ENCODE data around the gene SUPT7L. TPM values are rescaled to one million over a fixed set of nuclear protein-coding genes. Genes with fewer than 3 reads are reported as not detected.

Gene SUPT7L
- total RNA-seq, 1 experiment from 2014 or later, result 25.2 TPM

GRCh38 chr2:27681841-27682240, 18.4 kb upstream of the SUPT7L start:
- no peak for TF ChIP-seq FOSL1 (IDR thresholded peaks at IDR 0.05; ENCODE audit: low read depth)
- TF ChIP-seq MAX (IDR thresholded peaks at IDR 0.05), result peak; percentile 38; the same call in 1 of the 2 replicates
- no TSS peak for BruUV-seq (replicated peaks)
- Histone ChIP-seq H3K27me3 (ENCODE audit: insufficient read depth, low read length) (no peaks in the 10 kb centered on the region), H3K9me3 (ENCODE audit: control insufficient read depth in 1 of 2, insufficient read depth in 1 of 2, low read depth in 1 of 2, low read length in 2 of 2) (no peaks in the 10 kb centered on the region), H3K9ac (ENCODE audit: low read length) (peak overlapping the region; percentile 39), H3K4me1 (ENCODE audit: control insufficient read depth in 1 of 2, insufficient read depth in 2 of 2, low read length in 2 of 2) (peaks cover 25 to 35% of the 10 kb centered on the region in 2 experiments), H2AFZ (ENCODE audit: low read depth, low read length, poor library complexity, severe bottlenecking) (no peak overlapping the region), H3K79me2 (ENCODE audit: insufficient read depth, low read length) (no peaks in the 10 kb centered on the region), H3K4me2 (ENCODE audit: low read length) (peak overlapping the region; percentile 71), H3K27ac (ENCODE audit: low read depth, low read length) (peak overlapping the region; percentile 70; the same call in 1 of the 2 replicates), H3K4me3 (replicated peaks in 1 of 2; ENCODE audit: low read depth in 1 of 2, low read length in 2 of 2) (peak overlapping the region in 1 of 2 experiments; percentile 40; a peak in 1 of 4 replicates), H3K36me3 (ENCODE audit: control insufficient read depth in 1 of 2, insufficient read depth in 2 of 2, low read length in 2 of 2) (peaks cover 14 to 16% of the 10 kb centered on the region in 2 experiments; a peak in 3 of 4 replicates), H3K9me2 (ENCODE audit: insufficient read depth) (no peaks in the 10 kb centered on the region), H4K20me1 (ENCODE audit: insufficient read depth) (no peaks in the 10 kb centered on the region)
- DNase-seq (ENCODE audit: low read depth, low spot score) (no peak), ATAC-seq (peak; percentile 33; the same call in 1 of the 2 replicates)
- intact Hi-C loops (cut with micrococcal nuclease), result loop anchor here (2.0 to 5.0 kb wide), 2 partner anchors 715 to 771 kb away; no protein-coding TSS in a partner anchor
- ChIA-PET CTCF (interaction anchor here (1.3 to 2.9 kb wide), 8 partner anchors 8 to 402 kb away, joined by 4 to 22 read pairs (median 10); partner anchors contain the start of gene PPM1G), RAD21 (ENCODE audit: low non-redundant PET in 1 of 2, low total read pairs in 2 of 2, uncharacterized antibody in 2 of 2, unreplicated experiment in 2 of 2) (no interaction called here), POLR2A (interaction anchor here (0.6 to 0.8 kb wide), 2 partner anchors 102 to 258 kb away, joined by 3 read pairs; no protein-coding TSS in a partner anchor)

- Histone ChIP-seq H3K4me3 (replicated peaks in 1 of 2; ENCODE audit: low read depth in 1 of 2, low read length in 2 of 2) (no peak overlapping the region), H3K9me3 (ENCODE audit: control insufficient read depth in 1 of 2, insufficient read depth in 1 of 2, low read depth in 1 of 2, low read length in 2 of 2) (no peaks in the 10 kb centered on the region), H3K4me2 (ENCODE audit: low read length) (no peak overlapping the region), H3K27ac (ENCODE audit: low read depth, low read length) (no peak overlapping the region), H3K9ac (ENCODE audit: low read length) (no peak overlapping the region), H3K79me2 (ENCODE audit: insufficient read depth, low read length) (no peaks in the 10 kb centered on the region), H3K9me2 (ENCODE audit: insufficient read depth) (no peaks in the 10 kb centered on the region), H3K36me3 (ENCODE audit: control insufficient read depth in 1 of 2, insufficient read depth in 2 of 2, low read length in 2 of 2) (peaks cover 14 to 19% of the 10 kb centered on the region in 2 experiments; a peak in 3 of 4 replicates), H4K20me1 (ENCODE audit: insufficient read depth) (no peaks in the 10 kb centered on the region), H2AFZ (ENCODE audit: low read depth, low read length, poor library complexity, severe bottlenecking) (no peak overlapping the region), H3K27me3 (ENCODE audit: insufficient read depth, low read length) (no peaks in the 10 kb centered on the region), H3K4me1 (ENCODE audit: control insufficient read depth in 1 of 2, insufficient read depth in 2 of 2, low read length in 2 of 2) (peaks cover 25 to 35% of the 10 kb centered on the region in 2 experiments)
- CTCF ChIA-PET, result interaction anchor here (1.9 kb wide), 1 partner anchor 10 kb away, joined by 5 read pairs; no protein-coding TSS in a partner anchor
- TF ChIP-seq, protein P1, sequence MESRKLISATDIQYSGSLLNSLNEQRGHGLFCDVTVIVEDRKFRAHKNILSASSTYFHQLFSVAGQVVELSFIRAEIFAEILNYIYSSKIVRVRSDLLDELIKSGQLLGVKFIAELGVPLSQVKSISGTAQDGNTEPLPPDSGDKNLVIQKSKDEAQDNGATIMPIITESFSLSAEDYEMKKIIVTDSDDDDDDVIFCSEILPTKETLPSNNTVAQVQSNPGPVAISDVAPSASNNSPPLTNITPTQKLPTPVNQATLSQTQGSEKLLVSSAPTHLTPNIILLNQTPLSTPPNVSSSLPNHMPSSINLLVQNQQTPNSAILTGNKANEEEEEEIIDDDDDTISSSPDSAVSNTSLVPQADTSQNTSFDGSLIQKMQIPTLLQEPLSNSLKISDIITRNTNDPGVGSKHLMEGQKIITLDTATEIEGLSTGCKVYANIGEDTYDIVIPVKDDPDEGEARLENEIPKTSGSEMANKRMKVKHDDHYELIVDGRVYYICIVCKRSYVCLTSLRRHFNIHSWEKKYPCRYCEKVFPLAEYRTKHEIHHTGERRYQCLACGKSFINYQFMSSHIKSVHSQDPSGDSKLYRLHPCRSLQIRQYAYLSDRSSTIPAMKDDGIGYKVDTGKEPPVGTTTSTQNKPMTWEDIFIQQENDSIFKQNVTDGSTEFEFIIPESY (IDR thresholded peaks at IDR 0.05; ENCODE audit: extremely low read depth, insufficient replicate concordance, low read length), result no peak
- TF ChIP-seq SRF (IDR thresholded peaks at IDR 0.05; ENCODE audit: low read depth), result no peak
- no peak for TF ChIP-seq CBX3 (IDR thresholded peaks at IDR 0.05; ENCODE audit: low read depth)
- TF ChIP-seq CEBPB (IDR thresholded peaks at IDR 0.05; ENCODE audit: low read depth), result no peak
- TF ChIP-seq FOSL1 (IDR thresholded peaks at IDR 0.05; ENCODE audit: low read depth), result no peak
- TF ChIP-seq, protein P2, sequence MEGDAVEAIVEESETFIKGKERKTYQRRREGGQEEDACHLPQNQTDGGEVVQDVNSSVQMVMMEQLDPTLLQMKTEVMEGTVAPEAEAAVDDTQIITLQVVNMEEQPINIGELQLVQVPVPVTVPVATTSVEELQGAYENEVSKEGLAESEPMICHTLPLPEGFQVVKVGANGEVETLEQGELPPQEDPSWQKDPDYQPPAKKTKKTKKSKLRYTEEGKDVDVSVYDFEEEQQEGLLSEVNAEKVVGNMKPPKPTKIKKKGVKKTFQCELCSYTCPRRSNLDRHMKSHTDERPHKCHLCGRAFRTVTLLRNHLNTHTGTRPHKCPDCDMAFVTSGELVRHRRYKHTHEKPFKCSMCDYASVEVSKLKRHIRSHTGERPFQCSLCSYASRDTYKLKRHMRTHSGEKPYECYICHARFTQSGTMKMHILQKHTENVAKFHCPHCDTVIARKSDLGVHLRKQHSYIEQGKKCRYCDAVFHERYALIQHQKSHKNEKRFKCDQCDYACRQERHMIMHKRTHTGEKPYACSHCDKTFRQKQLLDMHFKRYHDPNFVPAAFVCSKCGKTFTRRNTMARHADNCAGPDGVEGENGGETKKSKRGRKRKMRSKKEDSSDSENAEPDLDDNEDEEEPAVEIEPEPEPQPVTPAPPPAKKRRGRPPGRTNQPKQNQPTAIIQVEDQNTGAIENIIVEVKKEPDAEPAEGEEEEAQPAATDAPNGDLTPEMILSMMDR (IDR thresholded peaks at IDR 0.05 in 2 of 3, conservative IDR thresholded peaks at IDR 0.05 in 1 of 3; ENCODE audit: borderline replicate concordance in 1 of 3, insufficient read depth in 1 of 3, low read depth in 2 of 3, low read length in 2 of 3), result no peak
- TF ChIP-seq POLR2AphosphoS5 (IDR thresholded peaks at IDR 0.05; ENCODE audit: low read depth, low read length), result no peak
- TF ChIP-seq, protein P3, sequence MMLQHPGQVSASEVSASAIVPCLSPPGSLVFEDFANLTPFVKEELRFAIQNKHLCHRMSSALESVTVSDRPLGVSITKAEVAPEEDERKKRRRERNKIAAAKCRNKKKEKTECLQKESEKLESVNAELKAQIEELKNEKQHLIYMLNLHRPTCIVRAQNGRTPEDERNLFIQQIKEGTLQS (IDR thresholded peaks at IDR 0.05), result no peak
- TF ChIP-seq POLR2A (IDR thresholded peaks at IDR 0.05; ENCODE audit: borderline replicate concordance, extremely low read depth, insufficient read depth, insufficient read length), result no peak
- TF ChIP-seq JUND (IDR thresholded peaks at IDR 0.05), result no peak
- TF ChIP-seq MAX (IDR thresholded peaks at IDR 0.05), result no peak
- no peak for TF ChIP-seq YY1 (IDR thresholded peaks at IDR 0.05; ENCODE audit: extremely low read depth, insufficient replicate concordance, low read depth, low read length)
- TF ChIP-seq ZNF274 (IDR thresholded peaks at IDR 0.05; ENCODE audit: low read depth, low read length), result no peak
- no peak for TF ChIP-seq ELF1 (IDR thresholded peaks at IDR 0.05; ENCODE audit: borderline replicate concordance, low read depth)
- TF ChIP-seq EGR1 (IDR thresholded peaks at IDR 0.05; ENCODE audit: low read depth), result no peak
- TF ChIP-seq ZFX (IDR thresholded peaks at IDR 0.05), result no peak
- intact Hi-C loops (cut with micrococcal nuclease), result loop anchor here (5.0 kb wide), 1 partner anchor 717 kb away; no protein-coding TSS in a partner anchor
- POLR2A ChIA-PET, result no interaction called here
- DNase-seq (ENCODE audit: low read depth, low spot score) (no peak), ATAC-seq (no peak)
- no TSS peak for BruUV-seq (replicated peaks)
- RAD21 ChIA-PET (ENCODE audit: low non-redundant PET in 1 of 2, low total read pairs in 2 of 2, uncharacterized antibody in 2 of 2, unreplicated experiment in 2 of 2), result no interaction called here
Measured at GRCh38 chr2:27680571-27680970, 17.2 kb upstream of the SUPT7L start.

Data from HCT116 (cell line).